ENCODE data around the gene KRTAP15-1.

DNA sequence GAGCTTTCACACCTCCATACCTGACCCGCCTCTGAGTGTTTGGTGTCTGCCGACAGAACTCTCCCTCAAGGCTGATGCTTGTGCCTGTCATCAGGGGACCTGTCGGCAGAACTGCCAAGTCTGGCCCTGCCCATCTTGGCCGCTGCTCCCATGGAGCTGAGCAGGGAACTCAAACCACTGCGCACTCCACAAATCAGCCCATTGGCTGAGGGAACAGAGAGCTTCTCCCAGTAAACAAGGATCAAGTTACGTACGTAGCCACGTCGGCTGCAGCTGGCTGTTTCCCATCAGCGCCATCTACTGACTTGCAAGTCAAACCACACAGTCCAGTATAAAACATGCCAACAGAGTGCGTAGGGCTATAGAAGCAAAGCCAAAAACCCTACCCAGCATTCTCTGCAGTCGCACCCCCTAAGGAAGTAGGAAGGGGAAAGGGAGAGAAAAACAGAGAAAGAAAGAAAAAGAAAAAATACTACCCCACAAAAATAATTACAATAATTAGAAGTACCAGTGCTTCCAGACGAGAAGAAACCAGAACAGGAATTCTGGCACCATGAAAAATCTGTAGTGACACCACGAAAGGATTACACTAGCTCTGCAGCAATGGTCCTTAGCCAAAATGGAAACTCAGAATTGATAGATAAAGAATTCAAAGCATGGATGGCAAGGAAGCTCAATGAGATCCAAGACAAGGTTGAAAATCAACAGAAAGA is 31.1 kb upstream of the KRTAP15-1 start:
- TF ChIP-seq, protein P1, sequence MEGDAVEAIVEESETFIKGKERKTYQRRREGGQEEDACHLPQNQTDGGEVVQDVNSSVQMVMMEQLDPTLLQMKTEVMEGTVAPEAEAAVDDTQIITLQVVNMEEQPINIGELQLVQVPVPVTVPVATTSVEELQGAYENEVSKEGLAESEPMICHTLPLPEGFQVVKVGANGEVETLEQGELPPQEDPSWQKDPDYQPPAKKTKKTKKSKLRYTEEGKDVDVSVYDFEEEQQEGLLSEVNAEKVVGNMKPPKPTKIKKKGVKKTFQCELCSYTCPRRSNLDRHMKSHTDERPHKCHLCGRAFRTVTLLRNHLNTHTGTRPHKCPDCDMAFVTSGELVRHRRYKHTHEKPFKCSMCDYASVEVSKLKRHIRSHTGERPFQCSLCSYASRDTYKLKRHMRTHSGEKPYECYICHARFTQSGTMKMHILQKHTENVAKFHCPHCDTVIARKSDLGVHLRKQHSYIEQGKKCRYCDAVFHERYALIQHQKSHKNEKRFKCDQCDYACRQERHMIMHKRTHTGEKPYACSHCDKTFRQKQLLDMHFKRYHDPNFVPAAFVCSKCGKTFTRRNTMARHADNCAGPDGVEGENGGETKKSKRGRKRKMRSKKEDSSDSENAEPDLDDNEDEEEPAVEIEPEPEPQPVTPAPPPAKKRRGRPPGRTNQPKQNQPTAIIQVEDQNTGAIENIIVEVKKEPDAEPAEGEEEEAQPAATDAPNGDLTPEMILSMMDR (IDR thresholded peaks at IDR 0.05) = peak in 1 of 4 experiments; percentile 13
- no peak for TF ChIP-seq POLR2A (IDR thresholded peaks at IDR 0.05)
- no peak for TF ChIP-seq EP300 (IDR thresholded peaks at IDR 0.05)

All from sigmoid colon (tissue), 4 donors.